DND-41 (cell line): ENCODE data around the gene SLC34A3.
A peak's percentile ranks its signal among the peaks of the same experiment; 100 is the strongest.

Experiments
- CTCF ChIP-seq: IDR thresholded peaks from 2 replicates; pipeline ENCODE4 v1.5.1; 2012; ENCODE audit warnings: borderline replicate concordance, low read length, moderate library complexity, mild to moderate bottlenecking; ENCODE audit not compliant: poor library complexity, severe bottlenecking; ENCODE audit errors: extremely low read depth
- EZH2 ChIP-seq: IDR thresholded peaks from 3 replicates; pipeline ENCODE4 v1.6.1; 2012; ENCODE audit warnings: borderline replicate concordance, low read depth, mild to moderate bottlenecking, moderate library complexity, low read length, inconsistent platforms; ENCODE audit not compliant: severe bottlenecking

- TF ChIP-seq EZH2 (no peak), CTCF (peak; percentile 98)
Observed at GRCh38 chr9:137236238-137236935, 5.7 kb downstream of the SLC34A3 start.
